ENCODE data around the gene DLGAP5. TPM values are rescaled to one million over a fixed set of nuclear protein-coding genes. Genes with fewer than 3 reads are reported as not detected.

DLGAP5 gene
- total RNA-seq, 1 donor from 2014 or later, result 4.4 TPM

DNA sequence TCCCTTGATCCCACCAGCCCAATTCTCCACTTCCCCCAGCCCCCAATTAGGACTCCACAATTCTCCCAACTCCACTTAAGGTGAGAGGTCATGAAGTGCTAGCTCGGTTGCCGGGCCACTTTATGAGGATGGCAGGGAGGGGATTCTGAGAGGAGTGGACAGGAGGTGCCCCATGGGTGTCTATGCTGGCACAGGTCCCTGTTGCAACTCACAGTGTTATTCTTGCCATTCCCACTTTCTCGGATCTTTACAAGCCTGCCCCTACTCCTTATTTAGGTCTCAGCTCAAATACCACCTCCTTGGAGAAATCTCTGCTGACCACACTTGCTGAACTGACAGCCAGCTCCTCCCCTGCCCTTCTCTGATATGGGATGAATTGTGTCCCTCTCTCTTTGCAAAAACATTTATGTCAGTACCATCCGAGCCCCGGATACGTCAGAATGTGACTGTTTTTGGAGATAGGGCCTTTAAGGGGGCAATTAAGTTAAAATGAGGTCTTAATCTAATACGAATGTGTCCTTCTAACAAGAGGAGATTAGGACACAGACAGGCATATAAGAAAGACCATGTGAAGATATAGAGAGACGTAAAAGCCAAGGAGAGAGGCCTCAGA, 66.5 kb downstream of the DLGAP5 start:
- DNase-seq (ENCODE audit: low read depth), result no peak
- Histone ChIP-seq H3K27me3 (ENCODE audit: control insufficient read depth, insufficient read depth, low read length) (no peaks in the 10 kb centered on the region), H3K36me3 (ENCODE audit: control insufficient read depth, insufficient read depth, low read length) (no peaks in the 10 kb centered on the region), H3K4me3 (ENCODE audit: low read depth, low read length) (no peak overlapping the region)
- TF ChIP-seq, protein P1, sequence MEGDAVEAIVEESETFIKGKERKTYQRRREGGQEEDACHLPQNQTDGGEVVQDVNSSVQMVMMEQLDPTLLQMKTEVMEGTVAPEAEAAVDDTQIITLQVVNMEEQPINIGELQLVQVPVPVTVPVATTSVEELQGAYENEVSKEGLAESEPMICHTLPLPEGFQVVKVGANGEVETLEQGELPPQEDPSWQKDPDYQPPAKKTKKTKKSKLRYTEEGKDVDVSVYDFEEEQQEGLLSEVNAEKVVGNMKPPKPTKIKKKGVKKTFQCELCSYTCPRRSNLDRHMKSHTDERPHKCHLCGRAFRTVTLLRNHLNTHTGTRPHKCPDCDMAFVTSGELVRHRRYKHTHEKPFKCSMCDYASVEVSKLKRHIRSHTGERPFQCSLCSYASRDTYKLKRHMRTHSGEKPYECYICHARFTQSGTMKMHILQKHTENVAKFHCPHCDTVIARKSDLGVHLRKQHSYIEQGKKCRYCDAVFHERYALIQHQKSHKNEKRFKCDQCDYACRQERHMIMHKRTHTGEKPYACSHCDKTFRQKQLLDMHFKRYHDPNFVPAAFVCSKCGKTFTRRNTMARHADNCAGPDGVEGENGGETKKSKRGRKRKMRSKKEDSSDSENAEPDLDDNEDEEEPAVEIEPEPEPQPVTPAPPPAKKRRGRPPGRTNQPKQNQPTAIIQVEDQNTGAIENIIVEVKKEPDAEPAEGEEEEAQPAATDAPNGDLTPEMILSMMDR (IDR thresholded peaks at IDR 0.05; ENCODE audit: insufficient read depth, low read length, poor library complexity, severe bottlenecking), result no peak

DNA sequence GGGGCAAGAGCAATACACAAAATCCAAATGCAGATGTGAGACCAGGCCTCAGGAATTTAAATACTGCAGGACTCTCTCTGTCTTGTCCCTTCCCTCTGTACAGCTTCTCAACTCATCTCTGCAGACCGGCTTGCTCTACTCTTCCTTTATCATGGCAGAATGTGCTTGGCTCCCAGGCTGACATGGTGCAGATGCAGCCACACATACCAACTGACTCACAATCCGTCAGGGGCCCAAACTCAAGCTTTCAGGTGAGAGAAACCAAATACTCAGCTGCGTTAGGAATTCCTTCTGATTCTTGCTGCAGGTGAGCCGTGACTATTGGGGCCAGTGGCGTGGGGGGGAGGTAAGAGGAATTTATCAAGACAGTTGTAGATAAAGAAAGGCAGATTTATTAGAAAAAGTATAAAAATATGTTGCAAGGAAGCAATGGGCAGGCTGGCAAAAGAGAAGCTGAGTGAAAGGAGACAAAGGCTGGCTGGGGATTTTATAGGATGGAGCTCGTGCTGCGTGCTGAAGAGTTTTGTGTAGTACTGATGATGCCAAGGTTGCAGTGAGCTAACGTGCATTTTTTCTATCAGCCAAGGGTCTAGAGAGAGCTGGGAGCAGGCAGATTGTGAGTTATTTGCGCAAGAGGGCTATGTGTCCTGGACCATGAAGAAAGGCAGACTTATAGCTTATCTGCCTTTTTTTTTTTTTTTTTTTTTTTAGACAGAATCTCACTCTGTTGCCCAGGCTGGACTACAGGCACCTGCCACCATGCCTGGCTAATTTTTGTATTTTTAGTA, 67.3 kb downstream of the DLGAP5 start:
- no peak for DNase-seq (ENCODE audit: low read depth)
- Histone ChIP-seq H3K36me3 (ENCODE audit: control insufficient read depth, insufficient read depth, low read length) (no peaks in the 10 kb centered on the region), H3K4me3 (ENCODE audit: low read depth, low read length) (no peak overlapping the region), H3K27me3 (ENCODE audit: control insufficient read depth, insufficient read depth, low read length) (no peaks in the 10 kb centered on the region)
- TF ChIP-seq, protein P1 (IDR thresholded peaks at IDR 0.05; ENCODE audit: insufficient read depth, low read length, poor library complexity, severe bottlenecking), result no peak

DNA sequence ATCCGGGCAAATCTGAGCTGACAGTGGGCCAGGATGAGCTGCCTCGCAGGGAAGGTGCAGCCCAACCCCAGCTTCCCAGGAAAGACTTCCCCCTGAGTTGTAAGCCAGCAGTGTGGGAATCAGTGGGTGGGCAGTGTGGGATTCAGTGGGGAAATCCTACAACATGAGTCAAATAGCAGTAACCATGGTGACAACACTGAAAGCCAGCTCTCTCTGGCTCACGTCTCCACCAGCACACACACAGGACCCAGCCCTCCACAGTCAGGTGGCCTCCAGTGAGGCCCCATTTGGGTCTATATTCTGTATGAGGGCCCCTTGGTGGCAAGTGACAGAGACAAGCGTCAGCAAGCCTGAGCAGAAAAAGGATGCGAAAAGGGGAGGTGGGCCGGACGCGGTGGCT, 68.3 kb downstream of the DLGAP5 start:
- Histone ChIP-seq H3K27me3 (ENCODE audit: control insufficient read depth, insufficient read depth, low read length) (no peaks in the 10 kb centered on the region), H3K36me3 (ENCODE audit: control insufficient read depth, insufficient read depth, low read length) (no peaks in the 10 kb centered on the region), H3K4me3 (ENCODE audit: low read depth, low read length) (no peak overlapping the region)
- DNase-seq (ENCODE audit: low read depth), result peak; percentile 86
- TF ChIP-seq, protein P1 (IDR thresholded peaks at IDR 0.05; ENCODE audit: insufficient read depth, low read length, poor library complexity, severe bottlenecking), result no peak

DNA sequence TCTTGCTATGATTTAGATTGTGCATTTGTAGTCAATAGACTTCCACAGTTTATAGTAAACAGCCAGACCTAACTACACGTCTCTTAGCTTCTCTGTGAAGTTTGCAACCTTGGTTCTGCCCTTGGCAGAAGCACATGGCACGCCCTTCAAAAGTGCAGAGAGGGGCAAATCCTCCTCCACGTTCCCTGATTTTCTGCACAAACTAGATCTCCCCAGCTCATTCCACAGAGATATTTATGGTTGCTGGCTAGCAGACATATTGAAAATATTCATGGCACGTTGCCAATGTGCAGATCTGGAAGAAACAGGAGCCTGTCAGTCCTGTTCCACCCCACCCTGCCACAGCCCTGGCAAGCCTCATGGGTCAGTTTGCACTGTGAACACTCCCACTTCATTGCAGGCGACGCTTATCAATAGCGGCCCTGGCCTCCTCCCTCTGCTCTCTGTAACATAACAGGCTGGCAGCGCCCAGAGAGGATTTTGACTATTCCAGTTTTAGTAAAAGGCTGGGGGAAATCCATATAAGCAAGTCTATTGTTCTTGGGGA, 68.9 kb downstream of the DLGAP5 start:
- H3K36me3 ChIP-seq (ENCODE audit: control insufficient read depth, insufficient read depth, low read length), result no peaks in the 10 kb centered on the region
- TF ChIP-seq, protein P1 (IDR thresholded peaks at IDR 0.05; ENCODE audit: insufficient read depth, low read length, poor library complexity, severe bottlenecking), result no peak
- no peak for DNase-seq (ENCODE audit: low read depth)
- no peak overlapping the region for H3K4me3 ChIP-seq (ENCODE audit: low read depth, low read length)
- no peaks in the 10 kb centered on the region for H3K27me3 ChIP-seq (ENCODE audit: control insufficient read depth, insufficient read depth, low read length)

DNA sequence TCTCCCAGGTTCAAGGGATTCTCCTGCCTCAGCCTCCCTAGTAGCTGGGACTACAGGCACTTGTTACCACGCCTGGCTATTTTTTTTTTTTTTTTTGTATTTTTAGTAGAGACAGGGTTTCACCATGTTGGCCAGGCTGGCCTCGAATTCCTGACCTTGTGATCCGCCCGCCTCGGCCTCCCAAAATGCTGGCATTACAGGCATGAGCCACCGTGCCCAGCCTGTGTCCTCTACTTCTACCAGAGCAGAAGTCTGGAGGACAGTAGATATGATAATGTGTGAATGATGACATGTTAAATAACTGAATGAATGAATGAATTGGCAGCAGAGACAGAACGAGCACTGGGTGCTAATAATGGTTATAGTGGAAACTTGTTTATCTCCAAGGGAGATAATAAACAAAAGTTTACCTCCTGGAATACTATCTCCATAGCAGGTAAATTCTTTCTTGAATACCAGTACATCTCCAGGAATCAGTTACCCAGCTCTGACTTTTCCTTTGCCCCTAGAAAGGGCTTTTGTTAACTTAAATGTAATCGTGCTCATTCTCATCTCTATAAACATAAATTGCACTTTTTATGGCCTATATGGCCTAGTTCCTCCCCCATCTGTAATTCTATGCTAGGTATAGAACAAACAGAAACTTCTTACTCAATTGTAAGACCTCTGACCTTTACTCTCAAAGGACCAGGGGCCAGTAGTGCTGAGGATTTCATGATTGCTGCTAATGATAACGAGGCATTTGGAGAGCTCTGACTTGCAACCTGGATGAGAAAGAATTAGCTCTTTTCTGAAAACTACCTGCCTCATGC, 69.6 kb downstream of the DLGAP5 start:
- TF ChIP-seq, protein P1 (IDR thresholded peaks at IDR 0.05; ENCODE audit: insufficient read depth, low read length, poor library complexity, severe bottlenecking), result no peak
- Histone ChIP-seq H3K36me3 (ENCODE audit: control insufficient read depth, insufficient read depth, low read length) (no peaks in the 10 kb centered on the region), H3K4me3 (ENCODE audit: low read depth, low read length) (no peak overlapping the region), H3K27me3 (ENCODE audit: control insufficient read depth, insufficient read depth, low read length) (no peaks in the 10 kb centered on the region)
- DNase-seq (ENCODE audit: low read depth), result no peak
